Panc1 (cell line): ENCODE data around the gene SYT13. TPM values are rescaled to one million over a fixed set of nuclear protein-coding genes. Genes with fewer than 3 reads are reported as not detected.

Experiments used
- ATAC-seq: fragments of 200-7000 bp; cut with Tn5 transposase; 2 replicates; pipeline ENCODE4 v1.9.1; 2020; ENCODE audit warnings: mild to moderate bottlenecking, moderate library complexity
- BruUV-seq: library from RNA; stranded (reverse); fragments of 400-500 nt; replicated peaks from 2 replicates; lab custom pipeline; 2021; lab: Mats Ljungman, UMichigan
- CTCF ChIA-PET: fragments of 300-600 bp; sonication (Branson Sonifier 250); formaldehyde crosslinking; loops from one replicate; lab custom pipeline; 2022; ENCODE audit warnings: antibody characterized with exemption; lab: Charles Lee
- POLR2A ChIA-PET: fragments of 300-600 bp; sonication (Branson Sonifier 250); formaldehyde crosslinking; loops from one replicate; lab custom pipeline; 2022; ENCODE audit warnings: antibody characterized with exemption; lab: Charles Lee
- DNase-seq: peaks from one replicate; pipeline ENCODE4 v3.0.0-alpha.2; 2010; ENCODE audit warnings: low read depth, low spot score
- H3K27ac ChIP-seq: 2 replicates; pipeline ENCODE4 v1.5.1; 2011; ENCODE audit warnings: mild to moderate bottlenecking, low read length, inconsistent platforms
- H3K27me3 ChIP-seq: fragments of 200-500 bp; sonication (Bioruptor generic); 2 replicates; pipeline ENCODE4 v1.6.0; 2014; ENCODE audit warnings: low read length, inconsistent platforms; ENCODE audit not compliant: control insufficient read depth, insufficient read depth
- H3K36me3 ChIP-seq: fragments of 200-500 bp; sonication (Bioruptor generic); 2 replicates; pipeline ENCODE4 v1.5.1; 2014; ENCODE audit warnings: inconsistent platforms, mild to moderate bottlenecking, low read length, moderate library complexity; ENCODE audit not compliant: control insufficient read depth, insufficient read depth
- H3K4me1 ChIP-seq: 2 replicates; pipeline ENCODE4 v1.5.1; 2011; ENCODE audit warnings: inconsistent platforms, mild to moderate bottlenecking, low read length, moderate library complexity; ENCODE audit not compliant: control insufficient read depth, insufficient read depth
- H3K4me3 ChIP-seq, 2 experiments: 2 replicates each; pipeline ENCODE4 v1.5.1; 2011 to 2012; ENCODE audit warnings: low read depth in 2 of 2, low read length in 2 of 2, mild to moderate bottlenecking in 2 of 2, inconsistent platforms in 1 of 2, moderate library complexity in 1 of 2
- H3K9me3 ChIP-seq: fragments of 200-500 bp; sonication (Bioruptor generic); 2 replicates; pipeline ENCODE4 v1.5.1; 2014; ENCODE audit warnings: low read depth, mild to moderate bottlenecking, inconsistent platforms, low read length, moderate library complexity; ENCODE audit not compliant: control insufficient read depth, insufficient read depth
- POLR2AphosphoS5 ChIP-seq: IDR thresholded peaks from 2 replicates; pipeline ENCODE4 v1.6.1; 2012; ENCODE audit warnings: mild to moderate bottlenecking, low read depth, low read length, moderate library complexity
- SIN3A ChIP-seq: IDR thresholded peaks from 2 replicates; pipeline ENCODE4 v1.6.1; 2012; ENCODE audit warnings: low read depth, mild to moderate bottlenecking, low read length, moderate library complexity, borderline replicate concordance; ENCODE audit not compliant: insufficient read depth
- TCF7L2 ChIP-seq: IDR thresholded peaks from 2 replicates; pipeline ENCODE4 v1.6.1; 2011; ENCODE audit warnings: mild to moderate bottlenecking, low read depth, low read length, inconsistent platforms
- in situ Hi-C: cut with HindIII; loops from 2 replicates; pipeline ENCODE4 v1.10.0; 2016; ENCODE audit warnings: low sequenced_read_pairs, low pct_unique_long_range_greater_than_20kb
- intact Hi-C: fragments of 100-400 bp; cut with micrococcal nuclease; formaldehyde crosslinking; loops from one replicate; pipeline ENCODE4 v1.10.0; 2022; ENCODE audit not compliant: unreplicated experiment
- total RNA-seq: library from RNA; stranded (reverse); gene quantifications from one replicate; pipeline ENCODE4 v1.2.1, GENCODE V29; 2021; ENCODE audit not compliant: unreplicated experiment
- TF ChIP-seq, protein P1 (sequence below), 2 experiments: IDR thresholded peaks; 2 replicates each; pipeline ENCODE4 v1.6.1; 2011 to 2012; ENCODE audit warnings: low read depth in 2 of 2, control low read depth in 1 of 2, low read length in 1 of 2, mild to moderate bottlenecking in 1 of 2, moderate library complexity in 1 of 2; ENCODE audit not compliant: insufficient read depth in 1 of 2
- TF ChIP-seq, protein P2 (sequence below): fragments of 450-650 bp; IDR thresholded peaks from 2 replicates; pipeline ENCODE4 v1.5.1; 2017; ENCODE audit warnings: mild to moderate bottlenecking

Gene SYT13
- total RNA-seq, 1 experiment from 2014 or later, result 0.13 TPM

DNA sequence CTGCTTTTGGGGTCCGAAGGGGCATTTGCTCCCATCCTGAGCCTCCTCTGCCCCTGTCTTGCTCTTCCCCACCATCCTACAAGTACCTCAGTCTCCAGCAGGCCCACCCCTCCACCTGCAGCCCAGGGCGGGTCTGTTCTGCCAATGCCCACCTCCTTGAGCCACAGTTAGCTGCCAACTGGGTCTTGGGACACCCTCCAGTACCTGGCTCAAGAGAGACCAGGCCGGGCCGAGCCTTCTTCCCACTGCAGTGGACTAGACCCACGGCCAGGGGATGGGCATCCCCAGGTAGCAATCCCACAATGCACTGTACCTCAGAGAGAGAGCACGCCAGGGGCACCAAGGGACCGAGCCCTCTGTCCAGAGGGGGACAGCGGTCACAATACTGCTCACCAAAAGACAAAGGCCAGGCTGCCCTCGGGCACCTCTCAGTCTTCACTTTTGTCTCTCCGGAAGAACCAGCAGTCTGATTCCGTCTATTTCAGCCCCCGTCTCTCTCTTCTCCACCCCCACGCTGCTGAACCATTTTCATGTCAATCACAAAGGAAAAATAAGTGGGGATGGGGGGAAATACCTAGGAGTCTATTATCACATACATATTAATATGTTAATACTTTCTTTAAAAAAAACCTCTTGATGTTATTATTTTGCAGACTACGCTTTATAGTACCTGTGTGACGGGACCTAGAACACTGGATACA is 51.7 kb downstream of the SYT13 start:
- TF ChIP-seq, protein P1, sequence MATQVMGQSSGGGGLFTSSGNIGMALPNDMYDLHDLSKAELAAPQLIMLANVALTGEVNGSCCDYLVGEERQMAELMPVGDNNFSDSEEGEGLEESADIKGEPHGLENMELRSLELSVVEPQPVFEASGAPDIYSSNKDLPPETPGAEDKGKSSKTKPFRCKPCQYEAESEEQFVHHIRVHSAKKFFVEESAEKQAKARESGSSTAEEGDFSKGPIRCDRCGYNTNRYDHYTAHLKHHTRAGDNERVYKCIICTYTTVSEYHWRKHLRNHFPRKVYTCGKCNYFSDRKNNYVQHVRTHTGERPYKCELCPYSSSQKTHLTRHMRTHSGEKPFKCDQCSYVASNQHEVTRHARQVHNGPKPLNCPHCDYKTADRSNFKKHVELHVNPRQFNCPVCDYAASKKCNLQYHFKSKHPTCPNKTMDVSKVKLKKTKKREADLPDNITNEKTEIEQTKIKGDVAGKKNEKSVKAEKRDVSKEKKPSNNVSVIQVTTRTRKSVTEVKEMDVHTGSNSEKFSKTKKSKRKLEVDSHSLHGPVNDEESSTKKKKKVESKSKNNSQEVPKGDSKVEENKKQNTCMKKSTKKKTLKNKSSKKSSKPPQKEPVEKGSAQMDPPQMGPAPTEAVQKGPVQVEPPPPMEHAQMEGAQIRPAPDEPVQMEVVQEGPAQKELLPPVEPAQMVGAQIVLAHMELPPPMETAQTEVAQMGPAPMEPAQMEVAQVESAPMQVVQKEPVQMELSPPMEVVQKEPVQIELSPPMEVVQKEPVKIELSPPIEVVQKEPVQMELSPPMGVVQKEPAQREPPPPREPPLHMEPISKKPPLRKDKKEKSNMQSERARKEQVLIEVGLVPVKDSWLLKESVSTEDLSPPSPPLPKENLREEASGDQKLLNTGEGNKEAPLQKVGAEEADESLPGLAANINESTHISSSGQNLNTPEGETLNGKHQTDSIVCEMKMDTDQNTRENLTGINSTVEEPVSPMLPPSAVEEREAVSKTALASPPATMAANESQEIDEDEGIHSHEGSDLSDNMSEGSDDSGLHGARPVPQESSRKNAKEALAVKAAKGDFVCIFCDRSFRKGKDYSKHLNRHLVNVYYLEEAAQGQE (IDR thresholded peaks at IDR 0.05; ENCODE audit: insufficient read depth in 1 of 2, low read depth in 2 of 2, low read length in 1 of 2), result no peak
- no peak for TF ChIP-seq SIN3A
- TF ChIP-seq, protein P2, sequence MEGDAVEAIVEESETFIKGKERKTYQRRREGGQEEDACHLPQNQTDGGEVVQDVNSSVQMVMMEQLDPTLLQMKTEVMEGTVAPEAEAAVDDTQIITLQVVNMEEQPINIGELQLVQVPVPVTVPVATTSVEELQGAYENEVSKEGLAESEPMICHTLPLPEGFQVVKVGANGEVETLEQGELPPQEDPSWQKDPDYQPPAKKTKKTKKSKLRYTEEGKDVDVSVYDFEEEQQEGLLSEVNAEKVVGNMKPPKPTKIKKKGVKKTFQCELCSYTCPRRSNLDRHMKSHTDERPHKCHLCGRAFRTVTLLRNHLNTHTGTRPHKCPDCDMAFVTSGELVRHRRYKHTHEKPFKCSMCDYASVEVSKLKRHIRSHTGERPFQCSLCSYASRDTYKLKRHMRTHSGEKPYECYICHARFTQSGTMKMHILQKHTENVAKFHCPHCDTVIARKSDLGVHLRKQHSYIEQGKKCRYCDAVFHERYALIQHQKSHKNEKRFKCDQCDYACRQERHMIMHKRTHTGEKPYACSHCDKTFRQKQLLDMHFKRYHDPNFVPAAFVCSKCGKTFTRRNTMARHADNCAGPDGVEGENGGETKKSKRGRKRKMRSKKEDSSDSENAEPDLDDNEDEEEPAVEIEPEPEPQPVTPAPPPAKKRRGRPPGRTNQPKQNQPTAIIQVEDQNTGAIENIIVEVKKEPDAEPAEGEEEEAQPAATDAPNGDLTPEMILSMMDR, result no peak
- Histone ChIP-seq H3K4me1 (no peaks in the 10 kb centered on the region), H3K36me3 (no peaks in the 10 kb centered on the region), H3K9me3 (no peaks in the 10 kb centered on the region), H3K27me3 (peaks cover 10% of the 10 kb centered on the region), H3K4me3 (no peak overlapping the region), H3K27ac (no peak overlapping the region)
- POLR2A ChIA-PET, result no interaction called here
- in situ Hi-C loops (no loop called here), intact Hi-C loops (no loop called here)
- CTCF ChIA-PET, result interaction anchor here (0.7 to 0.9 kb wide), 2 partner anchors 9 to 44 kb away, joined by 3 to 4 read pairs; no protein-coding TSS in a partner anchor
- DNase-seq (no peak), ATAC-seq (no peak)
- no TSS peak for BruUV-seq

DNA sequence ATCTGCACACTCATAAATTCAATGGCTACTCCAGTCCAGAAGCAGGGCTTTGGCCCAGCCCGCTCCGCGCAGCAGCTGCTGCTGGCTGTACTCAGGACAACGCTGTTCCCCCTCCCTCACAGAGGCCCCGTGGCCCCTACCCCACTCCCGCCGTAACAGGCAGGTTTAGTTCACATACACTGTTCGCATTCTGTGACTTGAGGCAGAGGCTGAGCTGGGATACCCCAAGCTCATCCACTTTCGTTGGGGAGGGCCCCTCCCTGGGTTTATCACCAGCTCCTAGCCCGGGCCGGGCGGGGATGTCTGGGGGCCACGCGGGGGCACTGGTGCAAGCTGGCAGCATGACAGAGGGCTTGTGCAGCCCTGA is 52.4 kb downstream of the SYT13 start:
- no TSS peak for BruUV-seq
- ATAC-seq (peak; percentile 68), DNase-seq (no peak)
- in situ Hi-C loops, result no loop called here
- intact Hi-C loops, result no loop called here
- POLR2A ChIA-PET, result no interaction called here
- CTCF ChIA-PET, result interaction anchor here (0.5 to 0.9 kb wide), 3 partner anchors 9 to 64 kb away, joined by 3 to 4 read pairs (median 4); no protein-coding TSS in a partner anchor
- Histone ChIP-seq H3K9me3 (no peaks in the 10 kb centered on the region), H3K27ac (no peak overlapping the region), H3K36me3 (no peaks in the 10 kb centered on the region), H3K4me1 (no peaks in the 10 kb centered on the region), H3K4me3 (no peak overlapping the region), H3K27me3 (peaks cover 6% of the 10 kb centered on the region)
- TF ChIP-seq SIN3A (no peak), TCF7L2 (no peak), POLR2AphosphoS5 (no peak)
- TF ChIP-seq, protein P2, result peak; percentile 66
- TF ChIP-seq, protein P1 (IDR thresholded peaks at IDR 0.05; ENCODE audit: insufficient read depth in 1 of 2, low read depth in 2 of 2, low read length in 1 of 2), result no peak
